GM19455 (cell line): ENCODE results near the gene L3MBTL1.
"Not testable (repeated sequence)": the region's sequence is repeated elsewhere in the genome, so short reads cannot be mapped to it uniquely, and the experiment has no call there.

ENCODE experiments used
- ATAC-seq: cut with Tn5 transposase; IDR thresholded peaks from one replicate; pipeline ENCODE4 v1.9.1; 2021; ENCODE audit not compliant: unreplicated experiment

The L3MBTL1 gene

DNA sequence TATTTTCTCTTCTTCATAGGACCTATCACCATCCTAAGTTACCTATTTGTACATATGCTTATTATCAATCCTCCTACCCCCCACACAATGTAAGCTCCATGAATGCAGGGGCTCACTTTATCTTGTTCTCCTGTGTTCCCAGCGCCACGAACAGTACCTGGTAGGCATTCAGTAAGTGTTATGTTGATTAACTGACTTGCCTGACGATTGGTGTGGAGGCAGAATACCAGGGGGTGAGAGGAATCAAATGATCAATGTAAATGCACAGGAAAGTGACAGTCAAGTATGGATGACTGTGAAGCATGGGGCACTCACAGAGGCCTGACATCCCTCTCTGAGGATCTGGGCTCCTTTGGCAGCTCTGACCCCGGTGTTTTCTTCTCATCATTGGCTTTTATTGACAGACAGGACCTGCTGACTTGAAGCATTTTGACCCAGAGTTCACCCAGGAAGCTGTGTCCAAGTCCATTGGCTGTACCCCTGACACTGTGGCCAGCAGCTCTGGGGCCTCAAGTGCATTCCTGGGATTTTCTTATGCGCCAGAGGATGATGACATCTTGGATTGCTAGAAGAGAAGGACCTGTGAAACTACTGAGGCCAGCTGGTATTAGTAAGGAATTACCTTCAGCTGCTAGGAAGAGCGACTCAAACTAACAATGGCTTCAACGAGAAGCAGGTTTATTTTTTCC lies 77.1 kb downstream of the L3MBTL1 start:
- ATAC-seq: no peak

DNA sequence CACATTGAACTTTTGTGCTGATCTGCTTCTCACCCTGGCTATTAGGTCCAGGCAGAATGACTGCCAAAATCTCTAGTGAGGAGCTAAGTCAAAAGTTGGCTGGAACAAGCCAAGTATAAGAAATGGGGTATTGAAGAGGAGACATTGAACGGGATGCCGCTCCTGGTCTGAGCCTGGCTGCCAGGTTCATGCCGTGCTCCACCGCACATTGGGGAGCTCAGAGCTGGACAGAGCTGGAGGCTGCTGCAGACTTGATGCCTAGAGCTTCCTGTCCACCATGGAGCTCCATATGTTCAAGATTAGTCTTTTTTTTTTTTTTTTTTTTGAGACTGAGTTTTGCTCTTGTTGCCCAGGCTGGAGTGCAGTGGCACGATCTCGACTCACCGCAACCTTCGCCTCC lies 79.1 kb downstream of the L3MBTL1 start:
- no peak for ATAC-seq

DNA sequence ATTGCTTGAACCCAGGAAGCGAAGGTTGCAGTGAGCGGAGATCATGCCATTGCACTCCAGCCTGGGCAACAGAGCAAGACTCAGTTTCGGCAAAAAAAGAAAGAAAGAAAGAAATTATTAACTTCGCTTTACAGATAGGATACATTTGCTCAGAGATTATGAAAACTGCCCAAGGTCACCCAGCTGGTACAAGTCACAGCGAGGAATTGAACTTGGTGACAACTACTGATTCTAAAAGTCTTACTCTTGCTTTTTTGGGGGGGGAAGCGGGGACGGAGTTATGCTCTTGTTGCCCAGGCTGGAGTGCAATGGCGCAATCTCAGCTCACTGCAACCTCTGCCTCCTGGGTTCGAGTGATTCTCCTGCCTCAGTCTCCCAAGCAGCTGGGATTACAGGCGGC lies 81.0 kb downstream of the L3MBTL1 start:
- ATAC-seq: not testable (repeated sequence)

DNA sequence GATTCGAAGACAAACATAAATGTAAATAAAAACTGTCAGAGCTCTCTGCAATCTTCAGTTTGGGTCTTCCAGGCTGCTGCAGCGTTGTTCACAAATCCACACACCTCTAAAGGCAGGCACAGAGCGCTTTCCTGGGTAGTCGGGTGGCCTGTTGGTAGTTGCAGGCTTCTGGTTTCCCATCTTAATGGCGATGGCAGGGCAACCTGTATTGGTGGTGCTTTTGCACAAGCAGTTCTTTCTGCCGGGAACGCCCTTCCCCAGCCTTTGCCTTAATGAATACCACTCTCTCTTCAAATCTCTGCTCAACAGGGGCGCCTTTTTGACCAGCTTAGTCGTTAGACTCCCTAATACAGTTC lies 82.5 kb downstream of the L3MBTL1 start:
- no peak for ATAC-seq

DNA sequence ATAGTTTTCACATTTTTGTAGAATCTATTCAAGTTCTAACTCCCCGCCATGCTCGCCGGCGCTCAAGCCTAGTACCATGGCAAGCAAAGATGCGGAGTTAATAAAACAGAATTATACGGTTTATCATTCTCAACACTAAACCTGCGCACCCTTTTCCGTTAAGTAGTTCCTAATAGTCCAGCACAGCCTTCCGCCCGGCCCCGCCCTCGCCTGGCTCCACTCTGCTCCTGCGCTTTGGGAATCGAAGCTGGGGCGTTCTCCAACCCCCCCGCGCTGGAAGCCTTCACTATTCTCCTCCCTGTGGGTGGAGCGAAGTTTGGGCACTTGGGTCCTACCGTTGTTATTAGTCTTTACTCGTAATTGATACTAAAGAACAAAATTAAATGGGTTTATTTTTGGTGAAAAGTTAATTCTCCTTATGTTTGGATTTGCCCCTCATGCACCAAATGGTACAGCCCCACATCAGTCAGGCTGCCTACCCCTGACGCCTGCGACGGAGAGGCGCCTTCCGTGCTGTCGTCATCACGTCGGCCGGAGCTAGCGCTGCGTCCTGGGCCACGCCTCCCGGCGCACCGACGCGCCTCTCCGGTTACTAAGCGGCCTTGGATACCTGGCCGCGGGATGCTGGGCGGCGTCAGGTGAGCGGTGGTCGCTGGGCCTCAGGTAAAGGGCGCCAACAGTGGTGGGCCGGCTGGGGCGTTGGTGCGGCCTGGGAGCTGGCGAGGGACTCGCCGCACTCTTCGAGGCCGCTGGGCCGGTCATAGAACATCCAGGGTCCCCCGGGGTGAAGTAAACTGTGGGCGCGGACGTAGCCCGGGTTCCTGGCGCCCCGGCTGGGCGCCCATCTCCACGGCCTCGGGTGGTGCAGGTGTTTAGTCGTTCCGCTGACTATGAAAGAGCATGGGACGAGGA lies 83.2 kb downstream of the L3MBTL1 start, which contains the start of gene IFT52:
Gene IFT52 (plus strand): TSS at position 546 of the 912 bp plus-strand sequence. CDS start 3,762 bp downstream, outside the sequence.
- peak; percentile 99 for ATAC-seq
